Left kidney (tissue), 2 donors: ENCODE results near the gene ARSG. TPM values are rescaled to one million over a fixed set of nuclear protein-coding genes. Genes with fewer than 3 reads are reported as not detected.

Experiments used
- DNase-seq: peaks from one replicate; pipeline ENCODE4 v3.0.0-alpha.2; 2013
- polyA plus RNA-seq: library from polyadenylated mRNA; unstranded; fragments of 120-200 nt; gene quantifications from one replicate; pipeline ENCODE4 v1.2.1, GENCODE V29; 2013; ENCODE audit not compliant: insufficient read length

The ARSG gene
- polyA plus RNA-seq, 1 donor, result 6.2 TPM

DNA sequence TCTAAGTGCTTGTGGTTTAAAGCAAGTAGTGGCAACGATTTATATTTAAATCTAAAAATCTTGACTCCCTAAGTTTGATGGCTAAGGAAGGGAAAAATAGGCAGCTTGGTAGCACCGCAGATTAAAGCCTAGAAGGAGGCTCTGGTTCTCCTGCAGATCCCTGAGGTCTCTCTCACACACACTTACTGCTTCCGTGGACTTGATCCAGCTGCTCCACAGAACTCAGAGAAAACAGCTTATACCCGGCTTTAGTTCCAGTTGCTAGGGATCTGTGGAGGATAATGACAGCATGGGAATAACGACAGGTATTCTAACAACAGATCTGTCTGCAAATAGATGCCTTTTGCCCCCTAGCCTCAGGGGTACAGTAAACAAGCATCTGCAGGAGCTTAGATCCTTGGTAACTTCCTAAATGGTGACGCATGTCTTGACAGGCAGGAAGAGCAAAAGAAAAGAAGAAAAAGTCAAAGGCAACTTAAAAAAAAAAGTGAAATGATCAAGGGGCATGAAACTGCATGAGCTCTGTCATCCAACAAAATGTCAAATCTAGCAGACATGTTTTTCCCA lies 161.5 kb downstream of the ARSG start:
- no peak for DNase-seq

DNA sequence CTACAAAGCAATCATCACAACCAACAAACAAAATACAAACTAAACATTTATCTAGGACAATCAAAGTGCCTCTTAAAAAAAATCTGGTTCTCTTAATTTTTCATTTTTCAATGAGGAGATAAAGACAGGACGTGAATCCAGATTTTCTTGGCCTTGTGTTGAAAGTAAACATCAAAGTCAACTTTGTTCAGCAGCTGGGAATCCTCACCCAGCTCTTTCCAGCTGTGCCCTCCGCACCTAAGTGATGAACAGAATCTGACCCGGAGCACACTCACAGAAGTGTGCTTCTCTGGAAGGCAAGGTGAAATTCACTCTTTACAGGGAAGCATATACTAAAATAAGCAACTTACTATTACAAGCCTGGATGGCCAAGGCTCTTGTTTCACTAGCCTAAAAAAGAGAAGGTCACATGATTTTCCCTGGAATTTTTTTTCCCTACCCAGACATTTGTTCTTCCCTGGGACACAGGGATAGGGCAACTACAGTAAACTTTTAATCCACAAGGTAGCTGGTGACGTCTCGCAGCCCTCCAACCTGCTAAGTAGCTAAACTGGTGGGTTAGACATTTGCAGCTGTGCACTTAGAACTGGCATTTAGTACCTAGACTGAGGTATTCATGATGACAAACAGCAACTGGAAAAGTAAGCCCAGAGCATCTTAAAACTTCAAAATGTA lies 162.8 kb downstream of the ARSG start:
- DNase-seq, result no peak

DNA sequence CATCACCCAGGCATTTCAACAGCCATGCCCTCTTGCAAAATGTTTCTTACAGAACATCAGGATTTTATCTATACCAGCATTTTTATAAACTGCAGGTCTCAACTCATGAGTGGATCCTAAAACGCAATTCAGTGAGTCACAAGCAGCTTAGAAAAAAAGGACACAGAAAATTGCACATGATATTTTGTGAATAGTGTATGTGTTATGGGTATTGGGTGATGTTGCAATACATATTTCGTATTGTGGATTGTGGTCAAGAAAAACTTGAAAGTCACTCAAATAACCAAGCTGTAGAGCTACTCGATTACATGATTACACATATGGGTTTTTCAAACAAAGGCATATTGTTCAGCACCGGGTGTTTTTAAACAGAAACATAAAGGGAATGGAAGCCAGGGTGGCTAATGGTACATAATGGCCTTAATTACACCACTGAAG lies 164.6 kb downstream of the ARSG start:
- DNase-seq, result no peak

DNA sequence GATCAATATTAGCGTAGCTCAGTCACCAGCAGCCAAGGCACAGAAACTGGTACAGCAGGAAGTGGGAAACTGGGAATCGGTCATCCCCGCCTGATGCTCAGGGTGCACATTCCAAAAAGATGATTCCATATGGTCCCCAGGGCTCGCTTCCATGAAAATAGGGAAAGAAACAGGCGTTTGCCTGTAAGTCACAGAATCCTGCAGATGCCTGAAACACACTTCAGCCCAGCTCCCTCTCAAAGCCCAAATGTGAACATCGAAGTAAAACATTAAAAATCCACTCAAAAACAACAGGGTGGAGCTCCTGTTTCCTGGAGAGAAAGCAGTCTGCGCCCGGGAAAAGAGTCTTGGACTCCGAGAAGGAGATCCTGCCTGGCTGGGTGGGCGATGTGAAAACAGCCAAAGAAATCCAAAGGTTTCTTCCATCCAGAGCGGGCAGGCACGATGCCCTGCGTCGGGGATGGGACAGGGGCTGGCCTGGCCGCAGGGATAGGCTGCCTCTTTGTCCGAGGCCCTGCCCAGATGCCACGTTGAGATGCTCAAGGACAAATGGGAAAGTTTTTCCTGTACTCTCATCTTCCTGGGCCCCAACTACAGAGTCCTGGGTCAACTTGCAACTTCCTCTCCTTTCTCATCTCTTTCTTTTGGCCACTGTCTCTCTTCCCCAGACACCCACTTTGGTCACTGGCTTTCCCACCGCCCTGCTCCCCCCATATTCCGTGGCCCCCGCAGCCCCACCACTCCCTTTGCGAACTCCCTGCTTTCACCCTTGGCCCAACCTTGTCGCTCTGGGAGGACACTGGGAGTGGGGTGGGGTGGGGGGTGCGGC lies 165.3 kb downstream of the ARSG start:
- peak; percentile 72 for DNase-seq

DNA sequence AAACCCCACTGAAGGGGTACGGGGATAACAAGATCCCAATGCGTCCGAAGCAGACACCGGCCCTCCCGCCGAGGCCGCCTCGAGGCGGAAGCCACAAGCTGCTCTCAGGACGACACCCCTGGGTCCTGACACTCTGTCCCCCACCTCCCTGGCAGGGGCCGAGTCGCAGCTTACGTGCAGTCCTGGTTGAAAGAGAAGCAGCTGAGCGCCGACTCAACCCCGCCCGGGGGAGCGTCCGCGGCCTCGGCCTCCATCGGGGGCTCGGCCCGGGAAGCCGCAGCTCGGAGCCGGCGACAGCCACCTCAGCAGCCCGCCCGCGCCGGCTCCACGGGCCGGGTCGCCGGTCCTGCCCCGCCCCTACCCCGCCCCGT lies 165.9 kb downstream of the ARSG start, which contains the start of gene WIPI1:
WIPI1 (minus strand) TSS at position 329 of the 371 bp plus-strand sequence; CDS start at position 254, 75 bp downstream.
- no peak for DNase-seq

DNA sequence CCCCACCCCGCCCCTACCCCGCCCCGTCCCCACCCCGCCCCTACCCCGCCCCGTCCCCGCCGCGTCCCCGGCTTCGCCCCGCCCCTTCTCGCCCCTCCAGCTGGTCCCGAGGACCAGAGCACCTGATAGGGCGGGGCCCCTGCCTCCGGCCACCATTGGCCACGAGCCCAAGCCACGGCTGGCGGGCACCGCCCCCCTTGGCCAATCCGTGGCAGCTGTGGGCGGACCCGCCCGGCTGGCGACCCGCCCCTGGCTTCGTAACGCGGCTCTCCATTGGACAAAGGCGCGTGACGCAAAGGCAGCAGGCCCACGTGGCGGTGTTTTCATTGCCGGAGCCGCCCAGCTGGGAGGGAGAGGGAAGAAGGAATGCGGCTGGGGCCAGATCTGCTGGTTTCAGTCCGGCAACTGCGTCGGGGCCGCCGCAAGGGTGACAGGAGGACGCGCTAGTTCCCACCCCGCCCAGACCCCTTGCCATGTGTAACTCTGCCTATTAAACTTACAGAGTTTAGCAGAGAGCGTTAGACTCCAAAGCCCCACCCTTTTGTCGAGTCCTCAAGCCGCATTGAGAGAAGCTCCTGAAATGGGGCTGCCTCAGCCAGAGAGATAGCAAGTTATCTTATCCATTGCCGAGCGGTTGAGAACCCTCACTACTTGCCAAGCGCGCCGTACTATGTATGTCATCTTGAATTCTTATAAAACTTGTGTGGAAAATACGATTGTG lies 166.4 kb downstream of the ARSG start:
- DNase-seq, result peak; percentile 97

DNA sequence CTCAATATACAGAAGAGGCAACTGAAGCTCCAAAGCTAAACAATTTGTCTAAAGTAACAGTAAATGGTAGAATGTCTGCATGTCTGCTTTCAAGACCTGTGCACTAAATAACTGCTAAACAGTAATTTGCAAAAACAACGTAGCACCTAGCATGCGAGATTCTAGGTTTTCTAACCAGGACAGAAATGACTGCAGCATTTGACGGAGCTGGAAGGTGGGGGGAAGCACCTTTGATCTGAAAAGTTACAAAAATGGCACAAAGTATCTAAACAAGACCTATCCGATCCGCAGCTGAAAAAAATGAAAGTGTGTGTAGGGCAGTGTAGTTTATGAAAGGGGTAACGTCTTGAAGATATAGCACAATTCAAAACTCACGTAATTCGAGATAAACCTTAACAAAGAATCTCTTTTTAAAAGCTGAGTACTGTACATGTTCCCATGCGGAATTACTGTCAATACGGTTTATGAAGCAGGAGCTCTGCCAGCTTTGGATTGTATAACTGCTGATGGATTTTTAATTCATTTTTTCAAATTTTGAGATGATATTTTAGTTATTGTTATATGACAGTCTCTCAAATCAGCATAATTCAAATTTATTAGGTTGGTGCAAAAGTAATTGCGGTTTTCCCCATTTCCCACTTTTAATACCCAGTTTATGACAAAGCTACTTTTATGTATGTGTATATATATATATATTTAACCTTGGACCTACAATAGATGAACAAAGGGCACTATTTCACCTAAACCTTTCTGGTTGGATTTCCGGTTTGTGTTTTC lies 167.2 kb downstream of the ARSG start:
- DNase-seq, result no peak

DNA sequence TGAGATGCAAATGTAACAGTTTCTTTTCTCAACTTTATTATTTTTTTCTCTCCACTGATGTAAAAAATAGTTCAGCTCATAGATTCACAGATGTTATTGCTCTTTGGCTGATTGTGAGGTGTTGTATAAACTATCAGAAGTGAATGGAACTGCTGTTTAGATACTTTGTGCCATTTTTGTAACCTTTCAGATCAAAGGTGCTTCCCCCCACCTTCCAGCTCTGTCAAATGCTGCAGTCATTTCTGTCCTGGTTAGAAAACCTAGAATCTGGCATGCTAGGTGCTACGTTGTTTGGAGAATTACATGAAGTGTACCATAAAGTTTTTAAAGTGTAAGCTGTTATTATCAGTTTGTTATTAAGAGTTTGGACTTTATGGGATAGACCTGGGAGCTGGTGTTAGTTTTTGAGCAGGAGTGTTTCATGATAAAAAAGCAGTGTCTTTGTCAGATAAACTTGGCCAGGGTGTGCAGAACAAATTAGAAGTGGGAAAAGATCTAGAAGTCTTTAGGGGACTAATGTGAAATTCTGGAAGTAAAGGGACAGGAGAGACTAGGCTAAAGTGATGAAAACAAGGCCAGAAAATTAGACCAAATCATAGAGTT lies 167.8 kb downstream of the ARSG start:
- DNase-seq, result no peak

DNA sequence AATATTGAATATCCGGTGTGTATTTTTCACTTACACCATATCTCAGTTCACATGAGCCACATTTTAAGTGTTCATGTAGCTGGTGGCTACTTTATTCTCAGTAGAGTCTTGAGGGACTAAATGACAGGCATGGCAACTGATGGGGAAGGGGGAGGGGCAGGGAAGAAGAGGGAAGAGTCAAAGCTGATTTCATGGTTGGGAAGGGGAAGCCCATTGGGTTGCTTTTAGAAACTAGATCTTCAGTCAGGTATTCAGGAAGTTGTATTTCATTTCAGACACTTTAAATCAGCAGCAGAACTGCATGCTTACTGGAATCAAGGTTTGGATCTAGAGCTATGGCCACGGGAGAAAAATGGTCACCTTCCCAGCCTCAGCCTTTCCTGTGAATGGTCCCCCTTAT lies 168.9 kb downstream of the ARSG start:
- DNase-seq, result no peak

DNA sequence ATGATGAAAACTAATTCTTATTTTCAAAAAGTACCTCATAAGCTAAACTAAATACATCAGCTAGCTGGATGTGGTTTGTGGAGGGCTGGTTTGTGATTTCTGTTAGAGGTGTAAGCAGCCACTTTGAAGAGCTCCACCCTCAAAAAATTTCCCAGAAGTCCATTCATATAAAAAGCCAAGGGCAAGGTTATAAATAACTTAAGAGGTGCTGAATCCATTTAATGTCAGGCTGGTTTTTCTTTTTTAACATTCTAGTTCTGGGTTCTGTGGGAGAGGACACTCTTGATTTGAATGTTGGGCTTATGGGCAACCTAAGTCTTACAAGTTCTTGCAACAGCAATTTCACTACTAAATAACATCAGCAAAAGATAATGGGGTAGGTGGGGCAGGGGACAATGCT lies 169.4 kb downstream of the ARSG start:
- DNase-seq, result no peak

DNA sequence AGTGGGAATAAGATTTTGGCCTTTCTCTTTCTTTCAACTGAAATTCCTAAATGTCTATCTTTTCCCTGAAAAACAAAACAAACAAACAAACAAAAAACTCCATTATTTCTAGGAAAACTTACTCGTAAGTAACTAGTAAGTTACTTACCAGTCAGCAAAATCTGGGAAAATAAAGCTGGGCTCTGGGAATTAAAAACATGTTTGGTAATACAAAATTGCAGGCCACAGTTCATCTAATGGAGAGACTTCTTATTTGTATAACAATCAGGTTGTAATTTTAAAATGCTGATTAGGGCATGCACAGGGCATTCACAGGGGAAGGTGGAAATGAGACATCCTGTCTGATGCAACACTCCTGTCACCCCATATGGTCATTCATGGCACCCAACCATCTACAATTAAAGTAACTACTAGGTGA lies 169.8 kb downstream of the ARSG start:
- DNase-seq, result no peak

DNA sequence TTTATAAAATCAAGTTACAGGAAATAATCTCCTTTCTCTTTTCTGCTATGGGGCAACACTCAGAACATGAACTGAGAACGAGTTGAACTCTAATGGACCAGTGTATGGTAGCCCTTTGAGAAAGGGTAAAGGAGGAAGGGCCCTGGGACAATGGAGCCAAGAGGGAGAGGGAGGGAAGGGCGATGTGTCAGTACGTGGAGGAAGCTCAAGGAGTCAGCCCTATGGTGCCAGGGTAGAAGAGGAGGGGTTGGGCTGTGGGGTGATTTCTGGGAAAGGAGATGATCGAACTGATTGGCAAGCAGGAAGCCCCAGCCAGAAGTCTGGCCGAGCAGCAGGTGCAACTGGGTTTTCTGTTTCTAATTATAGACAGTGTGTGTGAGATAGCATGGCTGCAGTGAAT lies 170.3 kb downstream of the ARSG start:
- DNase-seq, result no peak

DNA sequence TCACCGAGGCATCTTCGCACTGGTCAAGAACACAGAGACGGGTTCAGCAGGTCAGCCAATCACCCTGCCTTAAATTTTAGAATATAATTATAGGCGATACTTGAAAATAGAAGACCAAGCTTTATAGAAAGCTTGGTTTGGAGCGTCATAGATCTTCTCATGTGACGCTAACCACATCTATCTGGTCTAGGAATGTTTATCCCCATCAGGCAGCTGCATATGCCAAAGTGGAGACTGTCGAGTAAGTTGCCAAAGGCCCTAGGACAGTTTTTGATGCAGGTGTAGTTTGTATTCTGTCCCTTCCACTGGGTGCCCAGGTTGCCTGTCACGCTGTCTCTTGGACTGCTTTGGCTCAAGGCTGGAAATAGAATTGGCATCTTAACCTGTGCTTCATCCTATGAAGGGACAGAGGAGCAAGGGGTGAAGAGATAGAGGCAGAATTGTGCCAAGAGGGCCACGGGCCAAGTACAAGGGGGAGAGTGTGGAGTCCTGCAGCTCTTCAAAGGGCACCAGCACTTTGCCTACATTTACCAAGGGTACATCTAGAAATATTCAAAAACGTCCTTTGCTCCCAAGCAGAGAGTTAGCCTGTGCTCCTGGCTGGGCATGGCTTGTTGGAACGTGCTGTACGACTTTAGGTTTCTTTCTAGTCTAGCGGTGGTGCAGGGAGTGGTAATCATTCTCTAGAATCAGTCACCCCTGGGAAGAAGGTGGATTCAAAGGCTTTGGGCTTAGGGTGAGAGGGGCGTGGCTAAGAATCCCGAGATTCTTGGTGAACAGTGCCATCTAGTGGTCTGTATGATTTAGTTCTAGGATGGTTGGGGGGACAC lies 171.3 kb downstream of the ARSG start:
- DNase-seq, result peak; percentile 91

DNA sequence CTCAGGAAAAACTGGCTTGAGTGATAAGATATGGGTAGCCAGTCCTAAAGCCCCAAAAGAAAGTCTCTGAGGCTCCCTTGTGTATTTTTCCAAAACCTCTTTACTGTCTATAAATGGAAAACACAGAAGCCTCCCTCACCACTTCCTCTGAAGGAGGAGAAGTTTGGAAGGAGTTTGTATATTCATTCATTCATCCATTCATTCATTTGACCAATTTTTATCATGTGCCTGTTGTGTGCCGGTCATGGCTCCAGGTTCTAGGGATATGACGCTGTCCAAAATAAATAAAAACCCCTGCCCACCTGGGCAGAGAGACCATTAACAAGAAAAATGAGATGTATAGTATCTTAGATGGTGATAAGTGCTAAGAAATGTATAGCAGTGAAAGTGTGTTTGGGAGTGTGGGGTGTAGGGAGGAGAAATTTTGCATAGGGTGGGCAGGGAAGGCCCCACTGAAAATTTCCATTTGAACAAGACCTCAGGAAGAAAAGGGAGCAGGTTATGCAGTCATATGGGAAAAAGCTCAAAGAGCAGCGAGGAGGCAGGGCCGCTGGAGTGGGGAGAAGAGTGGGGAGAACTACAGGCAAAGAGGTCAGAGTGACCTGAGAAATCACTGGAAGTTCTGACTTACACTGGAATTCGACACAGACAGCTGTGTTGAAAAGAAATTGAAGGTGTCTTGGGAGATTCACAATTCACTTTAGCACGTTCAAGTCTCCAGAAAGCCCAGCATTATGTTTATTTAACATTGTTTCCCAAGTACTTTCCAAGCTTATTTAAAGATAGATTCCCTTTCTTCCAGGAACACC lies 172.1 kb downstream of the ARSG start:
- no peak for DNase-seq

DNA sequence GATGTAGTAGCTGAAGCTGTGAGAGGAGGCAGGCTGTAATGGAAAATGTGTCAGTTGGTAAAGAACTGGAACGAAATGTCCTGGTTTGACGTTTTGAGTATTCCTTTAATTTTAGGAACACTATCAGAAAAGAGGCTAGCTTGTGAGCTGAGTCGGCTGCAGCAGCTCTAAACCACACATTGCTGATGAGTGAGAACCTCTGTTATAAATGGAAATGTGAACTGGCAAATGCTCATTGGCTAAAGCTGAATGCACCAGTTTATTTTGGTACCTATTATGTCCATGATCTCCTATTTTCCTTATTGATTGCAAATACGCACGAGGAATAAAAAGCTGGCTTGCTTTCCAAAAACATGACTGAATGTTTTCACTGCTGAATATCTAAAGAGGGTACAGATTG lies 177.0 kb downstream of the ARSG start:
- DNase-seq, result no peak

DNA sequence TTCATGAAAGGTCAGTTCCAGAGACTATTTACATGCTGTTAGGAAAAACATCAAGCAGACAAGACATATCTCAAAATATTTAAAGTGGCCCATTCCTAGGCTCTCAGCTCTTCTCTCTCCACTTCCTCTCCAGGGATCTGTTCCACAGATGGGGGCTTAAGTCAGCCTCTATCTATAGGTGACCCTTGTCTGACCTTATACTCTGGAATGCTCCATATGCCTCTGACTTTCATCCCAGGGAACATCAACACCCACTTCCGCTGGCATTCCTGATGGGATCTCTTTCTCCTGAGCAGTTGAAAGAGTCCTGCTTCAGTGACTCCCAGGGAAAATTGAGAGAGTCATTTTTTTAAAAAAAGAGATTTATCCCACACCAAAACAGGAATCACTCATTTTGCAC lies 177.5 kb downstream of the ARSG start:
- no peak for DNase-seq
